ENCODE measurements around the gene IRF2BP2.

- TF ChIP-seq CTCF (IDR thresholded peaks at IDR 0.05): no peak
- no peak for TF ChIP-seq POLR2A (IDR thresholded peaks at IDR 0.05)
These were observed 24.5 kb downstream of the IRF2BP2 start for GRCh38 chr1:234585330-234586055.
